ENCODE results near the gene AJM1. TPM values are rescaled to one million over a fixed set of nuclear protein-coding genes. Genes with fewer than 3 reads are reported as not detected.
"Not testable (repeated sequence)": the region's sequence is repeated elsewhere in the genome, so short reads cannot be mapped to it uniquely, and the experiment has no call there.

The AJM1 gene
- total RNA-seq, 1 experiment from 2014 or later = 7.1 TPM

DNA sequence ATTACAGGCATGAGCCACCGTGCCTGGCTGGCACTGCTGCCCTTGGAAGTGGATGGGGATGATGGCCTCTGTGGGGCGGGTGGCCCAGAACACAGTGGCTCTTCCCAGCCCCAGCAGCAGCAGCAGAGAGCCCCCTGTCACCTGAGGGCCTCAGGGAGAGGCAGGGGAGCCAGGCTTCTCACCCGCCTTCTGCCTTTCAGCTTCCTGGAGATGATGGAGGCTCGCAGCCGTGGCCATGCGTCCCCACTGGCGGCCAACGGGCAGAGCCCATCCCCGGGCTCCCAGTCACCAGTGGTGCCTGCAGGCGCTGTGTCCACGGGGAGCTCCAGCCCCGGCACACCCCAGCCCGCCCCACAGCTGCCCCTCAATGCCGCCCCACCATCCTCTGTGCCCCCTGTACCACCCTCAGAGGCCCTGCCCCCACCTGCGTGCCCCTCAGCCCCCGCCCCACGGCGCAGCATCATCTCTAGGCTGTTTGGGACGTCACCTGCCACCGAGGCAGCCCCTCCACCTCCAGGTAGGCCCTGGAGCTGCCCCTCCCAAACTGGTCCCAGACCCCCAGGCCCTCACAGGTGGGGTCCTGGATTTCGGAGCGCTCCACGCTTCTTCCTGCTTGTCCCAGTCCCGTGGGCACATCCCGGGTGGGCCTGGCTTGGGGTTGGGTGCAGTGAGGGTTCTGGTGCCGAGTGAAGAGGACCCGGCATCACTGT lies 5.0 kb upstream of the AJM1 start:
- TF ChIP-seq ELF1 (IDR thresholded peaks at IDR 0.05; ENCODE audit: borderline replicate concordance, low read depth) (no peak), CBX3 (IDR thresholded peaks at IDR 0.05; ENCODE audit: low read depth) (no peak), POLR2AphosphoS5 (IDR thresholded peaks at IDR 0.05; ENCODE audit: low read depth, low read length) (no peak), EZH2phosphoT487 (IDR thresholded peaks at IDR 0.05; ENCODE audit: borderline replicate concordance) (no peak), EGR1 (IDR thresholded peaks at IDR 0.05; ENCODE audit: low read depth) (no peak), ZFX (IDR thresholded peaks at IDR 0.05) (no peak), JUND (IDR thresholded peaks at IDR 0.05) (no peak), FOSL1 (IDR thresholded peaks at IDR 0.05; ENCODE audit: low read depth) (no peak), CEBPB (IDR thresholded peaks at IDR 0.05; ENCODE audit: low read depth) (no peak)
- TF ChIP-seq, protein P1, sequence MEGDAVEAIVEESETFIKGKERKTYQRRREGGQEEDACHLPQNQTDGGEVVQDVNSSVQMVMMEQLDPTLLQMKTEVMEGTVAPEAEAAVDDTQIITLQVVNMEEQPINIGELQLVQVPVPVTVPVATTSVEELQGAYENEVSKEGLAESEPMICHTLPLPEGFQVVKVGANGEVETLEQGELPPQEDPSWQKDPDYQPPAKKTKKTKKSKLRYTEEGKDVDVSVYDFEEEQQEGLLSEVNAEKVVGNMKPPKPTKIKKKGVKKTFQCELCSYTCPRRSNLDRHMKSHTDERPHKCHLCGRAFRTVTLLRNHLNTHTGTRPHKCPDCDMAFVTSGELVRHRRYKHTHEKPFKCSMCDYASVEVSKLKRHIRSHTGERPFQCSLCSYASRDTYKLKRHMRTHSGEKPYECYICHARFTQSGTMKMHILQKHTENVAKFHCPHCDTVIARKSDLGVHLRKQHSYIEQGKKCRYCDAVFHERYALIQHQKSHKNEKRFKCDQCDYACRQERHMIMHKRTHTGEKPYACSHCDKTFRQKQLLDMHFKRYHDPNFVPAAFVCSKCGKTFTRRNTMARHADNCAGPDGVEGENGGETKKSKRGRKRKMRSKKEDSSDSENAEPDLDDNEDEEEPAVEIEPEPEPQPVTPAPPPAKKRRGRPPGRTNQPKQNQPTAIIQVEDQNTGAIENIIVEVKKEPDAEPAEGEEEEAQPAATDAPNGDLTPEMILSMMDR (IDR thresholded peaks at IDR 0.05 in 2 of 3, conservative IDR thresholded peaks at IDR 0.05 in 1 of 3; ENCODE audit: borderline replicate concordance in 1 of 3, insufficient read depth in 1 of 3, low read depth in 2 of 3, low read length in 2 of 3) = no peak
- TF ChIP-seq, protein P2, sequence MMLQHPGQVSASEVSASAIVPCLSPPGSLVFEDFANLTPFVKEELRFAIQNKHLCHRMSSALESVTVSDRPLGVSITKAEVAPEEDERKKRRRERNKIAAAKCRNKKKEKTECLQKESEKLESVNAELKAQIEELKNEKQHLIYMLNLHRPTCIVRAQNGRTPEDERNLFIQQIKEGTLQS (IDR thresholded peaks at IDR 0.05) = no peak
- TF ChIP-seq, protein P3, sequence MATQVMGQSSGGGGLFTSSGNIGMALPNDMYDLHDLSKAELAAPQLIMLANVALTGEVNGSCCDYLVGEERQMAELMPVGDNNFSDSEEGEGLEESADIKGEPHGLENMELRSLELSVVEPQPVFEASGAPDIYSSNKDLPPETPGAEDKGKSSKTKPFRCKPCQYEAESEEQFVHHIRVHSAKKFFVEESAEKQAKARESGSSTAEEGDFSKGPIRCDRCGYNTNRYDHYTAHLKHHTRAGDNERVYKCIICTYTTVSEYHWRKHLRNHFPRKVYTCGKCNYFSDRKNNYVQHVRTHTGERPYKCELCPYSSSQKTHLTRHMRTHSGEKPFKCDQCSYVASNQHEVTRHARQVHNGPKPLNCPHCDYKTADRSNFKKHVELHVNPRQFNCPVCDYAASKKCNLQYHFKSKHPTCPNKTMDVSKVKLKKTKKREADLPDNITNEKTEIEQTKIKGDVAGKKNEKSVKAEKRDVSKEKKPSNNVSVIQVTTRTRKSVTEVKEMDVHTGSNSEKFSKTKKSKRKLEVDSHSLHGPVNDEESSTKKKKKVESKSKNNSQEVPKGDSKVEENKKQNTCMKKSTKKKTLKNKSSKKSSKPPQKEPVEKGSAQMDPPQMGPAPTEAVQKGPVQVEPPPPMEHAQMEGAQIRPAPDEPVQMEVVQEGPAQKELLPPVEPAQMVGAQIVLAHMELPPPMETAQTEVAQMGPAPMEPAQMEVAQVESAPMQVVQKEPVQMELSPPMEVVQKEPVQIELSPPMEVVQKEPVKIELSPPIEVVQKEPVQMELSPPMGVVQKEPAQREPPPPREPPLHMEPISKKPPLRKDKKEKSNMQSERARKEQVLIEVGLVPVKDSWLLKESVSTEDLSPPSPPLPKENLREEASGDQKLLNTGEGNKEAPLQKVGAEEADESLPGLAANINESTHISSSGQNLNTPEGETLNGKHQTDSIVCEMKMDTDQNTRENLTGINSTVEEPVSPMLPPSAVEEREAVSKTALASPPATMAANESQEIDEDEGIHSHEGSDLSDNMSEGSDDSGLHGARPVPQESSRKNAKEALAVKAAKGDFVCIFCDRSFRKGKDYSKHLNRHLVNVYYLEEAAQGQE (IDR thresholded peaks at IDR 0.05; ENCODE audit: low read depth) = no peak
- no peaks in the 10 kb centered on the region for H3K79me2 ChIP-seq (ENCODE audit: insufficient read depth, low read length)
- DNase-seq (ENCODE audit: low read depth, low spot score) = no peak
- no peak overlapping the region for H2AFZ ChIP-seq (ENCODE audit: low read depth, low read length, poor library complexity, severe bottlenecking)
- BruUV-seq (replicated peaks) = no TSS peak
- H3K9me2 ChIP-seq (ENCODE audit: insufficient read depth) = no peaks in the 10 kb centered on the region
- peaks cover 21 to 27% of the 10 kb centered on the region in 2 experiments for H3K4me1 ChIP-seq (ENCODE audit: control insufficient read depth in 1 of 2, insufficient read depth in 2 of 2, low read length in 2 of 2)
- ChIA-PET RAD21 (ENCODE audit: low non-redundant PET in 1 of 2, low total read pairs in 2 of 2, uncharacterized antibody in 2 of 2, unreplicated experiment in 2 of 2) (no interaction called here), POLR2A (no interaction called here), CTCF (no interaction called here)
- no peak overlapping the region for H3K9ac ChIP-seq (ENCODE audit: low read length)
- ATAC-seq = no peak
- H3K9me3 ChIP-seq (ENCODE audit: control insufficient read depth in 1 of 2, insufficient read depth in 1 of 2, low read depth in 1 of 2, low read length in 2 of 2) = no peaks in the 10 kb centered on the region
- no peak overlapping the region for H3K27ac ChIP-seq (ENCODE audit: low read depth, low read length)
- H3K27me3 ChIP-seq (ENCODE audit: insufficient read depth, low read length) = no peaks in the 10 kb centered on the region
- H3K36me3 ChIP-seq (ENCODE audit: control insufficient read depth in 1 of 2, insufficient read depth in 2 of 2, low read length in 2 of 2) = 0 out of 4 replicates have a peak, but pooled peaks cover 0 to 3% of the 10 kb centered on the region in 2 experiments
- no peak overlapping the region for H3K4me2 ChIP-seq (ENCODE audit: low read length)
- no peak overlapping the region for H3K4me3 ChIP-seq (replicated peaks in 1 of 2; ENCODE audit: low read depth in 1 of 2, low read length in 2 of 2)
- H4K20me1 ChIP-seq (ENCODE audit: insufficient read depth) = no peaks in the 10 kb centered on the region
- intact Hi-C loops (cut with micrococcal nuclease) = no loop called here

DNA sequence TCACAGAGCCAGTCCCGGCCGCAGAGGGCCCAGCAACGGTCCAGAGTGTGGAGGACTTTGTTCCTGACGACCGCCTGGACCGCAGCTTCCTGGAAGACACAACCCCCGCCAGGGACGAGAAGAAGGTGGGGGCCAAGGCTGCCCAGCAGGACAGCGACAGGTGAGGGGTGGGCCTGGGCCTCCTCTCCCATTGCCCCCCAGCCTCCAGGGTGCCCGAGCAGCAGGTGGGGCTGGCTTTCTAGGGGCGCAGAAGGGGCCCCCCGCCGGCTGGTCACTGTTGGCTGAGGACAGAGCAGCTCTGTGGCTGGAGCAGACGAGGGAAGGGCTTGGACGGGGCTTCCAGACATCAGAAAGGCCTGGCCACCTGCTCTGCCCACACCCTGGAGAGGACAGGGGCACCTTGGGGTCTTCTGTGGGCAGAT lies 4.4 kb upstream of the AJM1 start:
- H3K9me2 ChIP-seq (ENCODE audit: insufficient read depth); ATAC-seq; H3K9me3 ChIP-seq (ENCODE audit: control insufficient read depth in 1 of 2, insufficient read depth in 1 of 2, low read depth in 1 of 2, low read length in 2 of 2); H3K4me2 ChIP-seq (ENCODE audit: low read length); H3K79me2 ChIP-seq (ENCODE audit: insufficient read depth, low read length); RAD21 ChIA-PET (ENCODE audit: low non-redundant PET in 1 of 2, low total read pairs in 2 of 2, uncharacterized antibody in 2 of 2, unreplicated experiment in 2 of 2); H2AFZ ChIP-seq (ENCODE audit: low read depth, low read length, poor library complexity, severe bottlenecking); H3K9ac ChIP-seq (ENCODE audit: low read length); BruUV-seq (replicated peaks); H3K4me3 ChIP-seq (replicated peaks in 1 of 2; ENCODE audit: low read depth in 1 of 2, low read length in 2 of 2); H4K20me1 ChIP-seq (ENCODE audit: insufficient read depth); H3K36me3 ChIP-seq (ENCODE audit: control insufficient read depth in 1 of 2, insufficient read depth in 2 of 2, low read length in 2 of 2); DNase-seq (ENCODE audit: low read depth, low spot score); H3K27me3 ChIP-seq (ENCODE audit: insufficient read depth, low read length); CTCF ChIA-PET; POLR2A ChIA-PET; intact Hi-C loops (cut with micrococcal nuclease); H3K27ac ChIP-seq (ENCODE audit: low read depth, low read length): not testable (repeated sequence)
- H3K4me1 ChIP-seq (ENCODE audit: control insufficient read depth in 1 of 2, insufficient read depth in 2 of 2, low read length in 2 of 2) = peaks cover 21 to 30% of the 10 kb centered on the region in 2 experiments
